NCI-H82 treated with DMSO at 0.1 percent for 48 hours (cell line): ENCODE results near the gene NLRP6.
"Not testable (repeated sequence)": the region's sequence is repeated elsewhere in the genome, so short reads cannot be mapped to it uniquely, and the experiment has no call there.

Experiments
- DNase-seq: peaks from one replicate; lab custom pipeline; 2025; ENCODE audit not compliant: unreplicated experiment; lab: John Stamatoyannopoulos, UW

NLRP6 gene

GRCh38 chr11:281486-282161, 3.4 kb downstream of the NLRP6 start:
- no peak for DNase-seq

DNA sequence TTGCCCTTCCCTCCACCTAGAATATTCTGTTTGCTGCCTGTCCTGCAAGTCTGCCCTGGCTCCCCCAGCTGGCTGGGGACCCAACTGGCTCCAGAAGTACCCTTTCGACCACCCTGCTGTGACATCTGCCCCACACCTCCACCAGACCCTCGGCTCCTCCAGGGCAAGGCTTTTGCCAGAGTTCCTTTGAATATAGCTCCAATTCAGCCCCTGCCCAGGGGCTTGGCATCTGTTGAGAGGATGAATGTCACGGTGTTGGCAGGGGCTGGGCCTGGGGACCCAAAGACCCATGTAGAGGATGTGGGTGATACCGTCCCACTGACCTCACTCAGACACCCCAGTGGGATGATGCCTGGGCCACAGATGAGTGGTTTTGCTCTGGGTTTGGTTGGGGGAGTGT, 4.0 kb downstream of the NLRP6 start:
- no peak for DNase-seq

DNA sequence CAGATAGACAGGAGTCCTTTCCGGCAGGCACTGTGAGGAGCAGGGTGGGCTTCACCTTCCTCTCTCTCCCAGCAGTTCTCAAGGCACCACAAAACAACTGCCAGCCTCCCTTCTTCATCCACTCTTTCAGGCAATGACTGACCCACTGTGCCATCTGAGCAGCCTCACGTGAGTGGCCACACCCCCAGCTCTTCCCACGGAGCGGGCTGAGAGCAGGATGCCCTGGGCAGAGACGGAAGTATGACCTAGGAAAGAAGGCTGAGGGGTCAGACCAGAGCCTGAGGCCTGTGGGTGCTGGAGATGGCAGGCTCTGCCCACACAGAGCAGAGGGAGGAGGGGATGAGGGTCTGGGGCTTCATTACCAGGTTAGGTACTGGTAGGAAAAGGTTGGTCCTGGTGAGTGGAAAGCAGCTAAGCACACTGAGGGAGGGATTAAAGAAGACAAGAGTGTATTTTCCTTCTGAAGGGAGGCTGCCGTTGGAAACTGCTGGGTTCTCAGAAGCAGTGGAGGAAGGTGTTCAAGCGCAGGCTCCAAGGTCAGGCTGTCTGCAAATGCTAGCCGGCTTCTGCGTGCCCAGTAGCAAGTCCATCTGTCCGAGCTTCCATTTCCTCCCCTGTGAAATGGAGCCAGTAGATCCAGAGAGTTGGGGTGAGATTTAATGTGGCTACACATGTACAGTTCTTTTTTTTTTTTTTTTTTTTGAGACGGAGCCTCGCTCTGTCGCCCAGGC, 4.6 kb downstream of the NLRP6 start:
- DNase-seq, result no peak

- DNase-seq, result no peak
Measured at GRCh38 chr11:283405-284104, 5.3 kb downstream of the NLRP6 start.

GRCh38 chr11:284105-285020, 6.2 kb downstream of the NLRP6 start:
- no peak for DNase-seq

GRCh38 chr11:285021-285893, 7.0 kb downstream of the NLRP6 start:
- no peak for DNase-seq

GRCh38 chr11:285894-286220, 7.7 kb downstream of the NLRP6 start:
- no peak for DNase-seq

GRCh38 chr11:286977-287820, 9.0 kb downstream of the NLRP6 start:
- not testable (repeated sequence) for DNase-seq

DNA sequence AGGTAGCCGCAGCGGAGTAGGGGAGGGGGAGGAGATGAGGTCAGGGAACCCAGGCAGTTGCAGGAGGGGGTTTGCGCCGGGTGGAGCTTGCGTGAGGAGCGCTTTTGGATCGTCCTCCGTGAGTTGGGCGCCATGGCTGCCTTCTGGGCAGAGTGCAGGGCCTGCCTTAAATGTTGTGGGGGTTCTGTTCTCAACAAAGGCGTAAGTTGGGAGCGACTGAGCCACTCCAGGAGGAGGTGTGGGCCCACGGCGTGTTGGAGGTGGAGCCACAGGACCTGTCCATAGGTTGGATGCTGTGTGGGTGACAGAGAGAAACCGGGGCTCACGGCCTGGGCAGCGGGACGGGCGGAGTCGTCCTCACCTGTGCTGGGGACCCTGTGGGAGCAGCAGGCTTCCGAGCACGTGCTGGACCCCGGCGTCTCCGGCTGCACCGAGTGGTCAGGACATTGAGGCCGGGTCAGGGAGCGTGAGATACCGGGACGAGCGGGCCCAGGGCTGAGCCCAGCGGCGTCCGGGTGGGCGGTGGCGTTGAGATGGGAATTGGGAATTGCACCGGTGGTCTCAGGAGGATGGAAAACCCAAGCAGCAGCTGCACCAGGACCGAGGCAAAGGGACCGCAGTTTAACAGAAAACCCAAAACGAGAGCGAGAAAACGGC, 9.7 kb downstream of the NLRP6 start:
- DNase-seq, result no peak

DNA sequence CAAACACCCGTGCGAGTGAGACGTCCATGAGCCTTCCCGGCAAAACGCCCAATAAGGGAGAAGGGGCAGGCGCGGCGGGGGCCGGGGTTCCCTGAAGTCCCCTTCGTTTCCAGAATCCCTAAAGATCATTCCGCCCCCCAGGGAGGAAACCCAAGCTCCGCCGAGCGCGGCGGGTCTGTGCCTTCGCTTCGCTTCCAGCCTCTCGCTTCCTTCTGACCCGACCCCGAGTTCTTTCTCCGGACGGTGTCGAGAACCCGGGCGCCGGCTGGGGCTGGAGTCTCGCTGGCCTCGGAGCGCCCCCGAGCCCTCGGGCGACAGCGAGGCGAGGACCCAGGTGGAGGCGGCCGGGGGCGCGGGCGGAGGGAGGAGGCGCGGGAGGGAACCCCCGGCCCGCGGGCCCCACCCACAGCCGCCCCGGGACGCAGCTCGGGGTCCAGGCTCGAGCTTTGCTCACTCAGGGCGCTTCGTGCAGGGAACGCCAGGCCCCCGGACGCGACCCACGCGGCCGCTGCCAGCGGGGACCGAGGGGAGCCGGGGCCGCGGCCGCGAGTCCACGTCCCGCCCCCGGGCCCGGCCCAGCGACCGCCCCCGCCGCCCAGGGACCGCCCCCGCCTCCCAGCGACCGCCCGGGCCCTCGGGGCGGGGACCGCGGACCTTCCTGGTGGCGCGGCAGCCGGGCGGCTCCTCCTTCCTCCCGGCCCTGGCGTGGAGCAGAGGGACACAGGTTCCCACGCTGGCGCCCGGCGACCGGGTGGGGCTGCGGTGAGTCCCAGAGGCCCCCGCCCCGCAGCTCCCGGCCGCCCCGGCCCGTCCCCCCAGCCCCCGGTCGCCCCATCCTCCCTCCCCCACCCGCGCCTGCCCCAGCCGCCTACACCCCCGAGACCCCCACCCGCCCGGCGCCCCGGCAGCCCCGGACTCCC, 10.5 kb downstream of the NLRP6 start, which contains the start of gene PGGHG:
Gene PGGHG (plus strand): TSS at position 649 of the 920 bp plus-strand sequence. CDS start 691 bp downstream, outside the sequence.
- no peak for DNase-seq

GRCh38 chr11:289398-289711, 11.1 kb downstream of the NLRP6 start:
- no peak for DNase-seq

- DNase-seq, result no peak
Measured at GRCh38 chr11:289712-290620, 11.8 kb downstream of the NLRP6 start.

- no peak for DNase-seq
Measured at GRCh38 chr11:290621-291231, 12.5 kb downstream of the NLRP6 start.

DNA sequence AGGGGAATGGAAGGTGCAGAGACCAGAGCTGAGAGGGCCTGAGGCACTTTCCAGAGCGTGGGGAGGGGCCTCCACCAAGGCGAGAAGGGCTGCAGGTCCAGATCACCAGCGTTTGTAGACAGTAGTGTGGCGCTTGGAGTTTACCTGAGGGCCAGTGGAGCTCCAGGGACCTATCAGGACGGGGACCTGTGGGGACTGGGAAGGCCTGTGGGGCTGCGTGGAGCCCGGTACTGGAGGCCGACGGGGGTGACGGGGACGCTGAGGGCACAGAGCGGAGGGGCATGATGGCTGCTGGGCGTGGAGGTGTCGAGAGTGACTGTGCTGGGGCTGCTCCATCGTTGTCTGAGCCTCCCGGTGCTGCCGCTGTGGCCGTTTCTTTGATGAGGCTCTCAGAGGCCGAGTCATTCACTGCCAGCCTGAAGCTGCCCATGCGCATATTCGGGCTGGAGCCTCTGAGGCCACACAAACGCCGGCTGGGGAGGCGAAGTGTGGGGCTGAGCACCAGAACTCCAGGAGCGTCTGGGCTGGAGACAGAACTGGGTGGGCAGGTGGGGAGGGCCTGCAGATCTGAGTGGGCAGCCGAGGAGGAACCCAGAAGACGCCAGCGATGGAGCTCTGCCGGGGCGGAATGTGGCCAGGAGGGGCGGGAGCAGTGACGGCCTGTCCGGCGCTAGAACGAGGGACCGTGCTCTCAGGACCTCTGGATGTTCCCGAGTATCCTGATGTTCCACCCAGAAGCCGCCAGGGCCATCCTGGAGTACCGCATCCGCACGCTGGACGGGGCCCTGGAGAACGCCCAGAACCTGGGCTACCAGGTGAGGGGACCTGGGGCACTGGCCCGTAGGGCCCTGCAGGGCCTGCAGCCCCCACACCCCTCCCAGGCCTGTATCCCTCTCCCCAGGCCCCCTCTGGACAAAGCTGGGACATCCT, 13.3 kb downstream of the NLRP6 start:
- no peak for DNase-seq
